Gastroesophageal sphincter (tissue), 3 donors: ENCODE data around the gene SYCP3.

Source experiments
- CTCF ChIP-seq, 4 experiments: fragments of 200-600 bp in 2 of 4; fragments of 450-650 bp in 2 of 4; sonication (generic) in 1 of 4; IDR thresholded peaks; one replicate each; pipeline ENCODE4 v1.5.1; 2017 to 2019; ENCODE audit warnings: antibody characterized with exemption in 4 of 4, mild to moderate bottlenecking in 2 of 4, moderate library complexity in 2 of 4
- EP300 ChIP-seq: sonication (generic); formaldehyde crosslinking; IDR thresholded peaks from one replicate; pipeline ENCODE4 v1.6.1; 2017; ENCODE audit warnings: antibody characterized with exemption, mild to moderate bottlenecking
- POLR2A ChIP-seq, 2 donors: fragments of 450-650 bp; IDR thresholded peaks; one replicate each; pipeline ENCODE4 v1.6.1; 2017; ENCODE audit warnings: antibody characterized with exemption in 2 of 2, mild to moderate bottlenecking in 2 of 2, moderate library complexity in 1 of 2
- POLR2AphosphoS5 ChIP-seq: sonication (generic); formaldehyde crosslinking; IDR thresholded peaks from one replicate; pipeline ENCODE4 v1.6.1; 2017; ENCODE audit warnings: antibody characterized with exemption

GRCh38 chr12:101780599-101780998 is 41.3 kb upstream of the SYCP3 start:
- TF ChIP-seq CTCF (IDR thresholded peaks at IDR 0.05) (no peak), EP300 (no peak), POLR2A (IDR thresholded peaks at IDR 0.05) (no peak), POLR2AphosphoS5 (no peak)
